Renal cortex interstitium (tissue), 11 donors: ENCODE results near the gene BHMT. TPM values are rescaled to one million over a fixed set of nuclear protein-coding genes. Genes with fewer than 3 reads are reported as not detected.
"Not testable (repeated sequence)": the region's sequence is repeated elsewhere in the genome, so short reads cannot be mapped to it uniquely, and the experiment has no call there.

Source experiments
- DNase-seq, 11 donors: peaks; one replicate each; pipeline ENCODE4 v3.0.0-alpha.2; 2013; ENCODE audit warnings: low read depth in 9 of 11, low spot score in 4 of 11; ENCODE audit errors: extremely low read depth in 1 of 11
- polyA plus RNA-seq, 3 donors: library from polyadenylated mRNA; unstranded; fragments of 120-200 nt; gene quantifications; one replicate each; pipeline ENCODE4 v1.2.1, GENCODE V29; 2013; ENCODE audit not compliant: insufficient read length in 3 of 3

Gene BHMT
- polyA plus RNA-seq, 3 donors: 242 to 486 (median 312) TPM

DNA sequence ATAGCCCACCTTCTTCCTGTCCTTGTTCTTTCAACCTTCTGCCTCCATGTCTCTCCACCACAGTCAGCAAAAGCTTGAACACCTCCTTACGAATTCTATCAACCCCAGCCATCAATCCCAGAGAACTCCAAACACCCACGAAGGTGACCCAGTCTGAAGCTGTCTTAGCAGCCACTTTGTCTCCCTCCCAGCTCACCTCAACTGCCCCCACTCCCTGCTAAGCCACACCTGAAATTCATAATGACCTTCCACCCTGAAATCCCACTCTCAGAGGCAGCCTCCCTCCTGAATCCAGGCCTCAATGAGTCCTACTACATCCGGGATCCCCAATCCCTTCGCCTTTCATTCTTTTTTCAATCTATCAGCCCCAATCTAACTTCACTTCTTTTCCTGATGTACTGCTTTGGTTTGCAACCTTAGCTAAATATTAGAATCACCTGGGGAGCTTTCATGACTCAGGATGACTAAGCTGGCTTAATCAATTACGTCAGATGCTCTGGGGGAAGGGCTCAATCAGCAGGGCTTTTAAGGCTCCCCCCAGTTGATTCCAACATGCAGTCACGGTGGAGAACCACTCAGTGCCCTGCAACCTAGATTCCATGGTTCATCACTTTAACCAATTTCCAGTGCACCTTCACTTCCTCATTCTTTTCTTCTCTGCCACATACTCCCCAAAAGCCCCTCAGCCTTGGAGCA, 32.2 kb downstream of the BHMT start:
- peak in 2 of 11 donors; percentile 12 for DNase-seq

DNA sequence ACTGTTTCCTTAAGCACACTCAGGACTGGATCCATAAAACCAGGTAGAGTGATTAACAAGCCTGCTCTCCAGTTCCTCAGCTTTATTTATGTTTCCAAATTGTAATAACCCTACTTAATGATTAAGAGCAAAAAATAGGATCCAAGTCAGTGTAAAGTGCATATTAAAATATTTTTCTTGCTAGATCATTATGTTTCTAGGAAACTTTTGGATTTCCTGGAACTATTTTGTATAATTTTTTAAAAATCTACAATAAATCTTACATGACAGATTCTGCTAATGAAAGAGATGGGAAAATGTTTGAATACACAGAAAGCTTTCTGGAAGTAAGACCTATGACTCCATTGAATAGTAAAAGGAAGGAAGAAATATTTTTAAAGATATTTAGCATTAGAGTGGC, 35.5 kb downstream of the BHMT start:
- no peak for DNase-seq

DNA sequence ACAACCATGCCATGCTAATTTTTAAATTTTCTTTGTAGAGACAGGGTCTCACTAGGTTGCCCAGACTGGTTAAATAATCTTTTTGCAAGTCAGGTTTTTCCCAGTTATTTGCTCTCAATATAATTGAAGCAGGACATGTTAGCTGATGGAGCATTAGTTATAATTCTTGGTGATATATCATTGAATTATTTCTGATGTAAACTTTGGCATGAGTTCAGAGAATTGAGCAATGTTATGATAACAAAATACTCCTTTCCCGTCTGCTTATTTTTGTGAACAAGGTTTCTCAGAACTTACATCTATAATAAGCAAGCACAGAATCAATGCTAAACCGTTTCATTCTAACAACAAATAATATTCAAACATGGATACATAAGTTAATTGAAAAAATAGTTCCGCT, 37.8 kb downstream of the BHMT start:
- no peak for DNase-seq

DNA sequence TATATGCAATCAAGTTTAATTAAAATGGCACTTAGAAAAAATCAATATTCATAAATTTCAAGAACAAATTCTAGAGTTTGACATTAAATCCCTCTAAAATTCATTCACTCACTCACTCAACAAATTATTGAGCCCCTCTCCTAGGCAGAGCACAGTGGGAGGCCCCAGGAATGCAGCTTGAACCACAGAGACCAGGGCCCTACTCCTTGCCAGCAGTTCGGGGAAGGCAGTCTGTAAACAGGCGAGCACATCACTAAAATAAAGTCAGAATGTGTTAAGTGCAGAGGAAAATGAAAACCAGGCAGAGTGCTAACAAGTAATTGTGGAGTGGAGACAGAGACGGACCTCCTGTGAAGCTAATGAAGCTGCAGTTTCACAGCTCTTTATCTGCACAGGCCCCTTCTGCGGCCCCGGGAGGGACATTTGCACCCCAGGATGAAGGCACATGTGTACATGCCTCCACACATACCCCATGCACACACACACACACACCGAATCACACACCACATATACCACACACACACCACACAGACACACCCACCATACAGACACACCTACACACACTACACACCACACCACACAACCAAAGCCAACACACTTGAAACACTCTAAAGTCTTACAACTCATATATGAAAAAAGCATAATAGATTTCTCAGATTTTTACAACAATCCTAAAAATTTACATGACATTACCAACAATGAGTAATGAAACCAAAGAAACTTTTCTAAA, 40.5 kb downstream of the BHMT start:
- DNase-seq: no peak

DNA sequence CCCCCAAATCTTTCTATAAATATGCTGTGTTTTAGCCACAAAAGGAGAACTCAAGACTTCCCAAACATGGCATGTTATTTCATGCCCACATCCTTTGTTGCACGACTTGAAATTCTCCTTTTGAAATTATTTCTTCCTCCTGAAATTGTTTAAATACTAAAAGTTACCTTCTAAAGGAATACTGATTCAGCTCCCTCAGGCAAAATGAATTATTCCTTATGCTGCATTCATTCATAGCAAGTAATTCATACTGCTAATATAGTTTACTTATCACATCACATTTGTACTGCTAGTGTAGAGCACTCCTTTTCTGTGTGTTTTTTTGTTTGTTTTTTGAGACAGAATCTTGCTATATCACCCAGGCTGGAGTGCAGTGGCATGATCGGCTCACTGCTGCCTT, 45.7 kb downstream of the BHMT start:
- no peak for DNase-seq

DNA sequence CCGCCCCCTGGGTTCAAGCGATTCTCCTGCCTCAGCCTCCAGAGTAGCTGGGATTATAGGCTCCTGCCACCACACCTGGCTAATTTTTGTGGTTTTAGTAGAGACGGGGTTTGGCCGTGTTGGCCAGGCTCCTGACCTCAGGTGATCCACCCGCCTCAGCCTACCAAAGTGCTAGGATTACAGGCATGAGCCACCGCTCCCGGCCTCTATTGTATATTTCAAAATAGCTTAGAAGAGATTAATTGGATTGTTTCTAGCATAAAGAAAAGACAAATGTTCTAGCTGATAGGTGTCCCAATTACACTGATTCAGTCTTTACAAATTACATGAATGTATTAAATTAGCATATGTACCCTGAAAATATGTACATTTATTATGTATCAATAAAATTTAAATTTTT, 50.0 kb downstream of the BHMT start:
- DNase-seq: not testable (repeated sequence)

DNA sequence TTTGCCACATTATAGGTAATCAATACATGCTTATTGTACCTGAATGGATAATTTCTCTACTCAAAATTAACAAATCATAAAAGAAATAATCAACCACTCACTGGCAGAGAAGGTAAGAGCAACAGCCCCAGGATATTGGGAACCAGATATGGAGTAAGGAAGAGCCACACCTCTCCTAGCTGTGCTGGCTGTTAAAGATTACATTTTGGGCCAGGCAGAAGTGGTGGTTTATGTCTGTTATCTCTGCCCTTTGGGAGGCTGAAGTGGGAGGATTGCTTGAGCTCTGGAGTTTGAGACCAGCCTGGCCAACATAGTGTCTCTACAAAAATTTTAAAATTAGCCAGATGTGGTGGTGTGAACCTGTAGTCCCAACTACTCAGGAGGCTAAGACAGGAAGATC, 56.4 kb downstream of the BHMT start:
- DNase-seq: no peak

DNA sequence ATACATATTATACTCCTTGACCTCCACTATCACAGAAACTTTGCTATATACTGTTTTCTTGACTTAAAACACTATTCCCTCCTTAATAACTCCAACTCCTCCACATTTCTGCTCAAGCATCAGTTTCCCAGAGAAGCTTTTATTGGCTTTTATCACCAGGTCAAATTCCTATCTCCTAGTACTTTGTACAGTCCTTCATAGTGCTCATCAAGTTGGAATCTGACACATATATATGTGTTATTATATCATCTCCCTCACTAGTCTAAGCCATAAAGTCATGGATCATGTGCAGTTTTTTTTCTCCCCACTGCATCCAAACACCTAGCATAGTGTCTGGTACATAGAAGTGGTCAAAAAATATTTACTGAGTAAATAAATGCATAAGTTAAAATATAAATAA, 59.1 kb downstream of the BHMT start:
- no peak for DNase-seq

DNA sequence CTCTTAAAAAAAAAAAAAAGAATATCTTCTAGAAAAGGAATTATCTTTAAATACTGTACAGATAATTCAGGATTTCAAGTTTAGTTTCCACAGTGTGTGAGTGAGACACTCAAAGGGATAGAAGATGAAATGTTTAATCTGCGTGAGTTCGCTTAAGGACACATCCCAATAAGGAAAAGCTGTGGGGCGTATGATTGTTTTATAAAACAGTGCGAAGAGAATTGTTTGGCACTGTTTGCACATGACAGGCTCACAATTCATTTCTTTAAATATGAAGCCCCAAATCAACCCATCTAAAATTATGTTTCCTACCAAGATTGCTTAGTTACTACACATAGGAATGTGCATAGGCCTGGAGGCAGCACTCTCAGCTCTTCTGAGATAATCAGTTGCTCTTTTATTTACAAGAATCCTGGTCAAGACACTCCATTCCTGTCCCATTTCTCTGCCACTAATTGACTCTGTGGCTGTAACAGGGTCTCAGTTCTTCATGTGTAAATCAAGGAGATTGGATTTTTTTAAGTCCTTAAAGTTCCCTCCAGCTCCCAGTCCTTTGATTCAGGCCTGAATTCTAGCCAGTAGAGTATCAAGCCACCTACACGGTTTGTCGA, 60.1 kb downstream of the BHMT start:
- DNase-seq: no peak

DNA sequence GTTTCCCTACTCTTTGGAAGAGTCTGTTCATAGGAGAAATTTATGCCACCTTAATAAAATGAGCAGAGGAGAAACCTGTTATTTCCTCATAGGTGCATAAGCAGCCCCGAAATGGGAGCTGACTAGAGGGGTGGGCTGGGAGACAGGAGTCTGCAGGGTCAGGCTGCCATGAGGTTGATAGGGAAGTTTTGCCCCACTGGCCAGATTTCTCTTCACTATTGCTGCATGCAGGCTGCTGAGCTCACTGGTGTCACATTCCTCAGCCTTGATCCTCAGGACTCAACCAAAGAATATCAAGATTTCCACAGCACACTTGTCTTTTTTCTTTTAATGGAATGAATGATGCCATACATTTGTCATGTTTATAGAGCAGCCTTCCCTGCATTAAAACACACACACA, 60.7 kb downstream of the BHMT start:
- no peak for DNase-seq

DNA sequence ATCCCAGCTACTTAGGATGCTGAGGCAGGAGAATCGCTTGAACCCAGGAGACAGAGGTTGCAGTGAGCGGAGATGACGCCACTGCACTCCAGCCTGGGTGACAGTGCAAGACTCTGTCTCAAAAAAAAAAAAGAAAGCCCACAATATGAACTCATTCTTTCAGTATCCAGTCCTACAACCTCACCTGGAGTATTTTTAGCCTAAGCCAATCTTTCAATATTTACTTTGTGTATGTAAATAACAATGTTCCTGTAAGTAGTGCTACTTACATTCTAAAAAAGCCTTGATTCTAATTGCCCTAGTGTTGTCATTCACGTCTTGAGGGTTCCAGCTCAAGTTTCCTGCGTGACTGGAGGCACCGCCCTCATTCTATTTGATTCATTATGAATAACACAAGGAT, 62.0 kb downstream of the BHMT start:
- no peak for DNase-seq

DNA sequence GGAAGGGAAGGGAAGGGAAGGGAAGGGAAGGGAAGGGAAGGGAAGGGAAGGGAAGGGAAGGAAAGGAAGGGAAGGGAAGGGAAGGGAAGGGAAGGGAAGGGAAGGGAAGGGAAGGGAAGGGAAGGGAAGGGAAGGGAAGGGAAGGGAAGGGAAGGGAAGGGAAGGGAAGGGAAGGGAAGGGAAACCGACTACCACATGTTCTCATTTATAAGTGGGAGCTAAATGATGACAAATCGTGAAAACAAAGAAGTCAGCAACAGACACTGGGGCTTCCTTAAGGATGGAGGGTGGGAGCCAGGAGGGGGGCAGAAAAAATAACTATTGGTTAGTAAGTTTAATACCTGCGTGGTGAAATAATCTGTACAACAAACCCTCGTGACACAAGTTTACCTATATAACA, 68.8 kb downstream of the BHMT start:
- DNase-seq: not testable (repeated sequence)

DNA sequence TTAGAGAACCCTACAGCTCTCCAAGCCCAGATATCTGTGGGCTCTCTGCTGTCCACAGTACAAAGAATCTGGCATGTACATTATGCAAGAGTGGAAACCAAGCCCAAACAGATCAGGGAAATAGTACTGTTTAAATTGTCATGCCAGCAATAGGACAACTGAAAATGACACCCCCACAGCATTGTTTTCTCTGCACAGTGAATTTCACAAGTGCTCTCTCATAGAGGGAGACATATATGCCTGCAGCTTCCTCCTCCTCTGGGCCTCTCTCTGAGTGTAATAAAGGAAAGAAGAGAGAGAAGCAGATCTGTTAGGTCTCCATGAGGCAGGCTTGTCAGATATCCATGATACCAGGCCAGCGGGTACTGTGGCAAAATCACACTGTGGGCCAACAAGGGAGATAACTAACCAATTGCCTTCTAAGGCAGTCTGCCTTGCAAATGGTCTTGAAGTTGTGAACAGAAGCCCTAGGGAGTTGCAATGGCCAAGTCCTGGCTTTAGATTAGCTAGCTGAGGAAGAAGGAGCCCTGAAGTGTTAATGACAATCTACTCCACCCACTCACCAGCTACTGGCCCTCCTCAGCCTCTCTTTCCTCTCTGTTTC, 69.9 kb downstream of the BHMT start:
- DNase-seq: no peak

Other genes starting within 250 kb of the BHMT start
- gene ARSB, start 126.5 kb upstream of the BHMT start, polyA plus RNA-seq: 10 to 100 TPM; 20.8 to 28.0 (median 24.0) TPM
- 10 to 100 TPM; 19.5 to 28.2 (median 22.4) TPM for gene DMGDH, start 42.1 kb upstream of the BHMT start, polyA plus RNA-seq
- gene BHMT2, start 42.0 kb upstream of the BHMT start, polyA plus RNA-seq: 10 to 100 TPM; 38.7 to 91.7 (median 42.3) TPM
- 10 to 100 TPM; 24.6 to 32.2 (median 30.3) TPM for gene JMY, start 124.3 kb downstream of the BHMT start, polyA plus RNA-seq